K562 (cell line): ENCODE data around the gene C15orf61. TPM values are rescaled to one million over a fixed set of nuclear protein-coding genes. Genes with fewer than 3 reads are reported as not detected.

Experiments
- BDP1 ChIP-seq: IDR thresholded peaks from 3 replicates; pipeline ENCODE4 v1.6.1; 2011; ENCODE audit not compliant: insufficient read length, insufficient read depth
- CCAR2 ChIP-seq: fragments of 200-400 bp; formaldehyde crosslinking; IDR thresholded peaks from 2 replicates; pipeline ENCODE4 v1.6.1; 2017; ENCODE audit warnings: mild to moderate bottlenecking, low read depth, low read length
- CHD1 ChIP-seq: fragments of 200-600 bp; sonication (generic); IDR thresholded peaks from one replicate; pipeline ENCODE4 v1.6.1; 2012; ENCODE audit warnings: mild to moderate bottlenecking, moderate library complexity, low read length, inconsistent platforms
- CREB1 ChIP-seq, 2 experiments: sonication (generic) in 1 of 2; formaldehyde crosslinking in 1 of 2; IDR thresholded peaks; 2 replicates each; pipeline versions ENCODE4 v1.6.1 to v1.8.0; 2012 to 2022; ENCODE audit warnings: inconsistent platforms in 1 of 2, mild to moderate bottlenecking in 1 of 2, missing genetic modification reagents in 1 of 2, moderate library complexity in 1 of 2
- CREB3 ChIP-seq: fragments of 450-650 bp; conservative IDR thresholded peaks from 2 replicates; pipeline ENCODE4 v1.6.1; 2016; ENCODE audit warnings: missing genetic modification characterization, low read depth, mild to moderate bottlenecking, missing compliant biosample characterization, moderate library complexity
- ETS1 ChIP-seq: conservative IDR thresholded peaks from 2 replicates; pipeline ENCODE4 v1.6.1; 2011; ENCODE audit warnings: low read depth, mild to moderate bottlenecking, low read length; ENCODE audit not compliant: control insufficient read depth
- FOSL1 ChIP-seq: fragments of 200-800 bp; sonication (Bioruptor generic); conservative IDR thresholded peaks from 2 replicates; pipeline ENCODE4 v1.6.1; 2016; ENCODE audit warnings: missing genetic modification characterization, missing compliant biosample characterization
- FOXK2 ChIP-seq, 2 experiments: fragments of 450-650 bp; IDR thresholded peaks in 1 of 2; conservative IDR thresholded peaks in 1 of 2; 2 replicates each; pipeline ENCODE4 v1.6.1; 2016; ENCODE audit warnings: low read depth in 2 of 2, mild to moderate bottlenecking in 1 of 2
- JUN ChIP-seq, 2 experiments: sonication (generic) in 1 of 2; formaldehyde crosslinking in 1 of 2; IDR thresholded peaks; 2 replicates each; pipeline versions ENCODE4 v1.6.1 to v1.8.0; 2012 to 2022; ENCODE audit warnings: borderline replicate concordance in 2 of 2, mild to moderate bottlenecking in 2 of 2, improper control_type of control experiment in 1 of 2, low read depth in 1 of 2, low read length in 1 of 2, missing genetic modification reagents in 1 of 2
- KLF1 ChIP-seq: fragments of 450-650 bp; IDR thresholded peaks from 2 replicates; pipeline ENCODE4 v1.6.1; 2016; ENCODE audit warnings: missing genetic modification characterization, missing compliant biosample characterization
- NFIC ChIP-seq: fragments of 450-650 bp; IDR thresholded peaks from 2 replicates; pipeline ENCODE4 v1.6.1; 2017; ENCODE audit warnings: mild to moderate bottlenecking, inconsistent platforms
- RAD21 ChIP-seq, 2 experiments: fragments of 250-450 bp in 1 of 2; fragments of 450-650 bp in 1 of 2; sonication (Bioruptor Pico) in 1 of 2; formaldehyde crosslinking in 1 of 2; IDR thresholded peaks in 1 of 2; conservative IDR thresholded peaks in 1 of 2; 2 replicates each; pipeline versions ENCODE4 v1.4.0 to v1.8.0; 2020 to 2022; ENCODE audit warnings: mild to moderate bottlenecking in 2 of 2, moderate library complexity in 1 of 2
- SMC3 ChIP-seq: conservative IDR thresholded peaks from 2 replicates; pipeline ENCODE4 v1.6.1; 2011; ENCODE audit warnings: low read depth, low read length, improper control_type of control experiment; ENCODE audit not compliant: insufficient read depth
- SNIP1 ChIP-seq: fragments of 450-650 bp; IDR thresholded peaks from 2 replicates; pipeline ENCODE4 v1.7.1; 2017; ENCODE audit warnings: low read depth, mild to moderate bottlenecking
- SP2 ChIP-seq: IDR thresholded peaks from 2 replicates; pipeline ENCODE4 v1.6.1; 2011; ENCODE audit warnings: mild to moderate bottlenecking, low read depth, low read length, moderate library complexity; ENCODE audit not compliant: poor library complexity, severe bottlenecking; ENCODE audit errors: extremely low read depth
- SRSF9 ChIP-seq: fragments of 200-400 bp; formaldehyde crosslinking; IDR thresholded peaks from 2 replicates; pipeline ENCODE4 v1.6.1; 2017; ENCODE audit warnings: low read depth, low read length, borderline replicate concordance
- SUPT5H ChIP-seq: fragments of 450-650 bp; IDR thresholded peaks from 2 replicates; pipeline ENCODE4 v1.6.1; 2016
- TEAD1 ChIP-seq, 2 experiments: fragments of 450-650 bp in 1 of 2; sonication (generic) in 1 of 2; formaldehyde crosslinking; IDR thresholded peaks; 2 replicates each; pipeline versions ENCODE4 v1.4.0 to v1.8.0; 2020 to 2022; ENCODE audit warnings: mild to moderate bottlenecking in 2 of 2, missing genetic modification reagents in 1 of 2
- ZBTB43 ChIP-seq: sonication (generic); formaldehyde crosslinking; IDR thresholded peaks from 2 replicates; pipeline ENCODE4 v1.8.0; 2023; ENCODE audit warnings: mild to moderate bottlenecking, missing genetic modification reagents
- ZC3H8 ChIP-seq: fragments of 450-650 bp; IDR thresholded peaks from 2 replicates; pipeline ENCODE4 v1.6.1; 2017
- ZNF398 ChIP-seq: fragments of 250-450 bp; sonication (Bioruptor Pico); IDR thresholded peaks from 2 replicates; pipeline ENCODE4 v1.8.0; 2021; ENCODE audit warnings: moderate library complexity, mild to moderate bottlenecking, inconsistent platforms
- ZNF561 ChIP-seq: fragments of 450-650 bp; formaldehyde crosslinking; conservative IDR thresholded peaks from 2 replicates; pipeline ENCODE4 v1.4.0; 2020; ENCODE audit warnings: mild to moderate bottlenecking, moderate library complexity
- polyA plus RNA-seq, 8 experiments: library from polyadenylated mRNA; depleted of rRNA in 4 of 8; stranded (reverse) in 5 of 8; unstranded in 3 of 8; fragments of >200 nt; fragmentation: Nextera tagmentation in 2 of 8; fragmentation: Illumina TruSeq in 1 of 8; extraction: Ambion mirVana in 2 of 8; extraction: Trizol in 1 of 8; gene quantifications; 2 replicates each; pipeline versions ENCODE4 v1.2.1 to v1.2.3, GENCODE V29; 2011 to 2014; ENCODE audit warnings: inconsistent platforms in 1 of 8, missing spikeins in 1 of 8
- total RNA-seq, 7 experiments: library from RNA; depleted of rRNA in 6 of 7; stranded (reverse); fragments of >200 nt in 6 of 7; fragmentation: Illumina TruSeq in 2 of 7; extraction: Trizol in 2 of 7; gene quantifications; 2 replicates each; pipeline versions ENCODE4 v1.2.1 to v1.2.3, GENCODE V29; 2011 to 2021; ENCODE audit warnings: low replicate concordance in 1 of 7

Gene C15orf61
- total and polyA plus RNA-seq, 9 of the 15 experiments (the other 6 are each of a cell fraction or from before 2014, with no cell fraction given): 1.6 to 10.5 (median 4.3) TPM

- TF ChIP-seq JUN (IDR thresholded peaks at IDR 0.05; ENCODE audit: borderline replicate concordance, low read depth, low read length): no peak
- TF ChIP-seq JUN (CRISPR knock-in tag; IDR thresholded peaks at IDR 0.05; ENCODE audit: borderline replicate concordance): no peak
- no peak for TF ChIP-seq NFIC
- no peak for TF ChIP-seq CREB1 (IDR thresholded peaks at IDR 0.05)
- no peak for TF ChIP-seq CREB1 (CRISPR knock-in tag; IDR thresholded peaks at IDR 0.05)
- TF ChIP-seq CREB3 (tag): no peak
- TF ChIP-seq SP2: no peak
- TF ChIP-seq SMC3: no peak
- no peak for TF ChIP-seq TEAD1 (CRISPR knock-in tag; IDR thresholded peaks at IDR 0.05)
- TF ChIP-seq BDP1: no peak
- TF ChIP-seq ZNF561: no peak
- no peak for TF ChIP-seq ZC3H8
- 0 out of 2 replicates have a peak, but pooled peaks have one; percentile 2 for TF ChIP-seq FOSL1 (tag)
- no peak for TF ChIP-seq SUPT5H
- no peak for TF ChIP-seq KLF1 (tag)
- 0 out of 4 replicates have a peak, but pooled peaks of 1 of the 2 experiments have one; percentile 4 for TF ChIP-seq FOXK2 (conservative IDR thresholded peaks at IDR 0.05 in 1 of 2, IDR thresholded peaks at IDR 0.05 in 1 of 2; ENCODE audit: low read depth in 2 of 2)
- no peak for TF ChIP-seq CHD1
- TF ChIP-seq ZBTB43 (CRISPR knock-in tag): no peak
- no peak for TF ChIP-seq ZNF398
- TF ChIP-seq RAD21 (CRISPR knock-in tag; conservative IDR thresholded peaks at IDR 0.05 in 1 of 2, IDR thresholded peaks at IDR 0.05 in 1 of 2): no peak
- TF ChIP-seq ETS1: no peak
- TF ChIP-seq CCAR2: no peak
- TF ChIP-seq SNIP1: no peak
- TF ChIP-seq SRSF9: no peak
Observed at GRCh38 chr15:67521783-67522568, 1.0 kb downstream of the C15orf61 start (continued).
